SJSA1 (cell line): ENCODE measurements around the gene GDNF. TPM values are rescaled to one million over a fixed set of nuclear protein-coding genes. Genes with fewer than 3 reads are reported as not detected.
A peak's percentile ranks its signal among the peaks of the same experiment; 100 is the strongest.

Experiments used
- DNase-seq, 2 experiments: peaks; one replicate each; pipeline ENCODE4 v3.0.0-alpha.2; 2015 to 2020; ENCODE audit warnings: low spot score in 2 of 2, low read depth in 1 of 2
- H3K27ac ChIP-seq: fragments of 250-450 bp; sonication (Bioruptor Pico); 2 replicates; pipeline ENCODE4 v1.5.1; 2020; ENCODE audit warnings: mild to moderate bottlenecking, moderate library complexity
- H3K27me3 ChIP-seq: fragments of 250-450 bp; sonication (Bioruptor Pico); replicated peaks from 2 replicates; pipeline ENCODE4 v1.5.1; 2020; ENCODE audit warnings: mild to moderate bottlenecking, moderate library complexity
- H3K36me3 ChIP-seq: fragments of 250-450 bp; sonication (Bioruptor Pico); 2 replicates; pipeline ENCODE4 v1.5.1; 2020; ENCODE audit warnings: mild to moderate bottlenecking
- H3K4me1 ChIP-seq: fragments of 250-450 bp; sonication (Bioruptor Pico); replicated peaks from 2 replicates; pipeline ENCODE4 v1.6.1; 2021; ENCODE audit warnings: mild to moderate bottlenecking
- H3K4me3 ChIP-seq: fragments of 250-450 bp; sonication (Bioruptor Pico); 2 replicates; pipeline ENCODE4 v1.5.1; 2020; ENCODE audit warnings: mild to moderate bottlenecking
- H3K9me3 ChIP-seq: fragments of 250-450 bp; sonication (Bioruptor Pico); replicated peaks from 2 replicates; pipeline ENCODE4 v1.5.1; 2020; ENCODE audit warnings: mild to moderate bottlenecking
- total RNA-seq: library from RNA; depleted of rRNA; stranded (reverse); fragments of >200 nt; shearing (Covaris generic); gene quantifications from 2 replicates; pipeline ENCODE4 v1.2.3, GENCODE V29; 2014

GDNF gene
- total RNA-seq, 1 experiment from 2014 or later = 2.9 TPM

GRCh38 chr5:37825334-37825915 lies 14.4 kb downstream of the GDNF start:
- Histone ChIP-seq H3K36me3 (peaks cover 56% of the 10 kb centered on the region), H3K27ac (no peak overlapping the region), H3K9me3 (no peaks in the 10 kb centered on the region), H3K27me3 (no peaks in the 10 kb centered on the region), H3K4me3 (no peak overlapping the region), H3K4me1 (no peaks in the 10 kb centered on the region)
- no peak for DNase-seq

- no peak overlapping the region for H3K27ac ChIP-seq
- H3K4me1 ChIP-seq = no peaks in the 10 kb centered on the region
- H3K27me3 ChIP-seq = no peaks in the 10 kb centered on the region
- H3K36me3 ChIP-seq = peaks cover 44% of the 10 kb centered on the region
- DNase-seq = no peak
- no peak overlapping the region for H3K4me3 ChIP-seq
- H3K9me3 ChIP-seq = no peaks in the 10 kb centered on the region
These were observed 16.2 kb downstream of the GDNF start for GRCh38 chr5:37823433-37824152.

GRCh38 chr5:37816883-37817282 lies 23.0 kb downstream of the GDNF start:
- peaks cover 32% of the 10 kb centered on the region for H3K36me3 ChIP-seq
- no peaks in the 10 kb centered on the region for H3K27me3 ChIP-seq
- DNase-seq = no peak
- H3K4me1 ChIP-seq = peaks cover 37% of the 10 kb centered on the region
- H3K9me3 ChIP-seq = no peaks in the 10 kb centered on the region
- H3K4me3 ChIP-seq = no peak overlapping the region
- H3K27ac ChIP-seq = peak overlapping the region; percentile 63

GRCh38 chr5:37816331-37816730 lies 23.5 kb downstream of the GDNF start:
- H3K36me3 ChIP-seq = peaks cover 31% of the 10 kb centered on the region
- peak overlapping the region; percentile 63 for H3K27ac ChIP-seq
- no peak for DNase-seq

GRCh38 chr5:37815913-37816312 lies 23.9 kb downstream of the GDNF start:
- Histone ChIP-seq H3K27ac (peak overlapping the region; percentile 63), H3K4me3 (no peak overlapping the region), H3K4me1 (peaks cover 47% of the 10 kb centered on the region), H3K36me3 (peaks cover 31% of the 10 kb centered on the region), H3K9me3 (no peaks in the 10 kb centered on the region), H3K27me3 (no peaks in the 10 kb centered on the region)
- DNase-seq = no peak

More at GRCh38 chr5:37816331-37816730, 23.5 kb downstream of the GDNF start:
- Histone ChIP-seq H3K27me3 (no peaks in the 10 kb centered on the region), H3K9me3 (no peaks in the 10 kb centered on the region), H3K4me1 (peaks cover 43% of the 10 kb centered on the region), H3K4me3 (no peak overlapping the region)

- Histone ChIP-seq H3K27ac (peak overlapping the region; percentile 56), H3K4me1 (peaks cover 57% of the 10 kb centered on the region), H3K4me3 (no peak overlapping the region), H3K9me3 (no peaks in the 10 kb centered on the region), H3K36me3 (peaks cover 31% of the 10 kb centered on the region), H3K27me3 (no peaks in the 10 kb centered on the region)
- peak; percentile 89 to 95 for DNase-seq
These were observed 25.1 kb downstream of the GDNF start for GRCh38 chr5:37814699-37815098.

- Histone ChIP-seq H3K9me3 (no peaks in the 10 kb centered on the region), H3K27ac (no peak overlapping the region), H3K4me1 (peaks cover 57% of the 10 kb centered on the region), H3K27me3 (no peaks in the 10 kb centered on the region), H3K4me3 (no peak overlapping the region), H3K36me3 (peaks cover 31% of the 10 kb centered on the region)
- no peak for DNase-seq
These were observed 27.5 kb downstream of the GDNF start for GRCh38 chr5:37812365-37812764.

GRCh38 chr5:37811866-37812265 lies 28.0 kb downstream of the GDNF start:
- Histone ChIP-seq H3K4me1 (peaks cover 53% of the 10 kb centered on the region), H3K4me3 (no peak overlapping the region), H3K27me3 (no peaks in the 10 kb centered on the region), H3K27ac (no peak overlapping the region), H3K36me3 (peaks cover 31% of the 10 kb centered on the region), H3K9me3 (no peaks in the 10 kb centered on the region)
- no peak for DNase-seq

- Histone ChIP-seq H3K27me3 (no peaks in the 10 kb centered on the region), H3K27ac (peak overlapping the region; percentile 65), H3K4me3 (0 out of 2 replicates have a peak overlapping the region, but pooled peaks have one; percentile 2), H3K36me3 (peaks cover 18% of the 10 kb centered on the region), H3K9me3 (no peaks in the 10 kb centered on the region), H3K4me1 (peaks cover 37% of the 10 kb centered on the region)
- peak in 1 of 2 experiments; percentile 39 for DNase-seq
These were observed 29.5 kb downstream of the GDNF start for GRCh38 chr5:37810311-37810710.

GRCh38 chr5:37808945-37809344 lies 30.9 kb downstream of the GDNF start:
- Histone ChIP-seq H3K4me1 (peaks cover 23% of the 10 kb centered on the region), H3K9me3 (peaks cover 4% of the 10 kb centered on the region; the same call in 1 of the 2 replicates), H3K36me3 (peaks cover 10% of the 10 kb centered on the region), H3K27ac (no peak overlapping the region), H3K27me3 (no peaks in the 10 kb centered on the region), H3K4me3 (no peak overlapping the region)
- DNase-seq = no peak

- DNase-seq = no peak
- Histone ChIP-seq H3K27ac (no peak overlapping the region), H3K9me3 (peaks cover 4% of the 10 kb centered on the region; the same call in 1 of the 2 replicates), H3K27me3 (no peaks in the 10 kb centered on the region), H3K4me1 (peaks cover 22% of the 10 kb centered on the region), H3K36me3 (peaks cover 2% of the 10 kb centered on the region; the same call in 1 of the 2 replicates), H3K4me3 (no peak overlapping the region)
These were observed 32.1 kb downstream of the GDNF start for GRCh38 chr5:37807621-37808301.

GRCh38 chr5:37807015-37807414 lies 32.8 kb downstream of the GDNF start:
- Histone ChIP-seq H3K27me3 (no peaks in the 10 kb centered on the region), H3K27ac (no peak overlapping the region), H3K4me1 (peaks cover 22% of the 10 kb centered on the region), H3K4me3 (no peak overlapping the region), H3K36me3 (no peaks in the 10 kb centered on the region), H3K9me3 (peaks cover 4% of the 10 kb centered on the region; the same call in 1 of the 2 replicates)
- no peak for DNase-seq

- H3K27ac ChIP-seq = no peak overlapping the region
- H3K36me3 ChIP-seq = no peaks in the 10 kb centered on the region
These were observed 33.4 kb downstream of the GDNF start for GRCh38 chr5:37806476-37806875.

GRCh38 chr5:37806016-37806415 lies 33.8 kb downstream of the GDNF start:
- H3K9me3 ChIP-seq = peaks cover 4% of the 10 kb centered on the region; the same call in 1 of the 2 replicates
- H3K27me3 ChIP-seq = no peaks in the 10 kb centered on the region
- no peak for DNase-seq
- no peak overlapping the region for H3K4me3 ChIP-seq
- no peaks in the 10 kb centered on the region for H3K36me3 ChIP-seq
- no peak overlapping the region for H3K27ac ChIP-seq
- H3K4me1 ChIP-seq = peaks cover 12% of the 10 kb centered on the region

More at GRCh38 chr5:37806476-37806875, 33.4 kb downstream of the GDNF start:
- Histone ChIP-seq H3K4me1 (peaks cover 16% of the 10 kb centered on the region), H3K4me3 (no peak overlapping the region), H3K9me3 (peaks cover 4% of the 10 kb centered on the region; the same call in 1 of the 2 replicates), H3K27me3 (no peaks in the 10 kb centered on the region)
- no peak for DNase-seq
